Chondrocyte (in vitro differentiated cells): ENCODE data around the gene ZDHHC1. TPM values are rescaled to one million over a fixed set of nuclear protein-coding genes. Genes with fewer than 3 reads are reported as not detected.
A peak's percentile ranks its signal among the peaks of the same experiment; 100 is the strongest.
"Not testable (repeated sequence)": the region's sequence is repeated elsewhere in the genome, so short reads cannot be mapped to it uniquely, and the experiment has no call there.

Experiments used
- DNase-seq: peaks from one replicate; pipeline ENCODE4 v3.0.0; 2021; ENCODE audit warnings: mixed read lengths, low spot score
- H3K27ac Mint-ChIP-seq: one replicate; pipeline ENCODE4 v1.8.0; 2021; ENCODE audit warnings: mild to moderate bottlenecking, moderate library complexity, mixed read lengths; ENCODE audit not compliant: unreplicated experiment
- H3K27me3 Mint-ChIP-seq: 2 replicates; pipeline ENCODE4 v1.8.0; 2021; ENCODE audit warnings: low read depth, mixed read lengths
- H3K36me3 Mint-ChIP-seq: 2 replicates; pipeline ENCODE4 v1.8.0; 2021; ENCODE audit warnings: low read depth, mixed read lengths
- H3K4me1 Mint-ChIP-seq: 2 replicates; pipeline ENCODE4 v1.8.0; 2021; ENCODE audit warnings: low read depth, mild to moderate bottlenecking, mixed read lengths
- H3K4me3 Mint-ChIP-seq: one replicate; pipeline ENCODE4 v1.8.0; 2021; ENCODE audit warnings: mild to moderate bottlenecking, moderate library complexity, mixed read lengths; ENCODE audit not compliant: unreplicated experiment
- H3K9me3 Mint-ChIP-seq: 2 replicates; pipeline ENCODE4 v1.8.0; 2021; ENCODE audit warnings: low read depth, mixed read lengths
- total RNA-seq: library from RNA; stranded (reverse); gene quantifications from 3 replicates; pipeline ENCODE4 v1.2.1, GENCODE V29; 2021
- TF ChIP-seq, protein P1 (sequence below): fragments of 200-600 bp; sonication (generic); IDR thresholded peaks from 2 replicates; pipeline ENCODE4 v1.5.0; 2021; ENCODE audit warnings: antibody characterized with exemption, mild to moderate bottlenecking, moderate library complexity

The ZDHHC1 gene
- total RNA-seq, 1 donor from 2014 or later = 12.2 TPM

DNA sequence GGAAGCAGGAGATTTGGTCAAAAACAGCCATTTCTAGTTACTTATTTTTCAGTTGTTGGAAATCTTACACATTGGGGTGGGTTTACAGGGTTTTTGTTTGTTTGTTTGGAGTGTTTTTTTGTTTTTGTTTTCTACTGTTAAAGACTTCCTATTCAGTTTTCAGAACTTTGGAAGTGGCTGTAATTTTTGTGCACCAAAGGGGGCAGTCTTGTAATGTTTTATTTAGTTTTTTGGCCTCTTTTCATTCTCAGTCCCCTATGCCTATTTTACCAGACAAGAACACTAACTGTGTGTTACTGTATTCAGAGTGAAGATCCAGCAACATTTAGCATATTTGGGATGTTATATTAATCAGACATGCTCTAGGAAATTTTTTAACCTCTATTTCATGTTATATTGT, 43.6 kb downstream of the ZDHHC1 start:
- H3K27ac Mint-ChIP-seq = no peak overlapping the region

DNA sequence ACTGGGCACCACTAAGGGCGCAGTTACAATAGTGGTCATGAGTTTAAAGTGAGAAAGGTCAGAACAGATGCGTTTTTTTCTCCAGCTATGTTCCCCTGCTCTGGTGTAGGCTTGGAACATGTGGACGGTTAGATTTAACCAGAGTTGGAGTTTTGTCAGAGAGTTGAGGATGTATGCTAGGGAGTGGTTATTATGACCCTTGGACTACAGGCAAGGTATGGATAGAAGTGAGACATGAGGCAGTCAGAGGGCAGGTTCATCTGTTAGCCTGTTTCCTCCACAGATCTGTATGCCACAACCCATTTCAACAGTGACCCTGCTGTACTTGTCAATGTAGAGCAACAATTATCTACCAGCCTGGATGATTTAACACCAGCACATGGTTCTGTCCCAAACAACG, 45.6 kb downstream of the ZDHHC1 start:
- H3K9me3 Mint-ChIP-seq = no peaks in the 10 kb centered on the region
- TF ChIP-seq, protein P1, sequence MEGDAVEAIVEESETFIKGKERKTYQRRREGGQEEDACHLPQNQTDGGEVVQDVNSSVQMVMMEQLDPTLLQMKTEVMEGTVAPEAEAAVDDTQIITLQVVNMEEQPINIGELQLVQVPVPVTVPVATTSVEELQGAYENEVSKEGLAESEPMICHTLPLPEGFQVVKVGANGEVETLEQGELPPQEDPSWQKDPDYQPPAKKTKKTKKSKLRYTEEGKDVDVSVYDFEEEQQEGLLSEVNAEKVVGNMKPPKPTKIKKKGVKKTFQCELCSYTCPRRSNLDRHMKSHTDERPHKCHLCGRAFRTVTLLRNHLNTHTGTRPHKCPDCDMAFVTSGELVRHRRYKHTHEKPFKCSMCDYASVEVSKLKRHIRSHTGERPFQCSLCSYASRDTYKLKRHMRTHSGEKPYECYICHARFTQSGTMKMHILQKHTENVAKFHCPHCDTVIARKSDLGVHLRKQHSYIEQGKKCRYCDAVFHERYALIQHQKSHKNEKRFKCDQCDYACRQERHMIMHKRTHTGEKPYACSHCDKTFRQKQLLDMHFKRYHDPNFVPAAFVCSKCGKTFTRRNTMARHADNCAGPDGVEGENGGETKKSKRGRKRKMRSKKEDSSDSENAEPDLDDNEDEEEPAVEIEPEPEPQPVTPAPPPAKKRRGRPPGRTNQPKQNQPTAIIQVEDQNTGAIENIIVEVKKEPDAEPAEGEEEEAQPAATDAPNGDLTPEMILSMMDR = no peak
- no peak for DNase-seq
- no peak overlapping the region for H3K27ac Mint-ChIP-seq
- no peaks in the 10 kb centered on the region for H3K36me3 Mint-ChIP-seq
- H3K27me3 Mint-ChIP-seq = peaks cover 8% of the 10 kb centered on the region
- H3K4me1 Mint-ChIP-seq = no peaks in the 10 kb centered on the region
- no peak overlapping the region for H3K4me3 Mint-ChIP-seq

More for the DNA sequence above, 43.6 kb downstream of the ZDHHC1 start:
- H3K4me3 Mint-ChIP-seq = no peak overlapping the region
- peaks cover 11% of the 10 kb centered on the region for H3K27me3 Mint-ChIP-seq
- TF ChIP-seq, protein P1 = peak; percentile 78
- no peaks in the 10 kb centered on the region for H3K36me3 Mint-ChIP-seq
- H3K9me3 Mint-ChIP-seq = no peaks in the 10 kb centered on the region
- no peak for DNase-seq
- no peaks in the 10 kb centered on the region for H3K4me1 Mint-ChIP-seq

DNA sequence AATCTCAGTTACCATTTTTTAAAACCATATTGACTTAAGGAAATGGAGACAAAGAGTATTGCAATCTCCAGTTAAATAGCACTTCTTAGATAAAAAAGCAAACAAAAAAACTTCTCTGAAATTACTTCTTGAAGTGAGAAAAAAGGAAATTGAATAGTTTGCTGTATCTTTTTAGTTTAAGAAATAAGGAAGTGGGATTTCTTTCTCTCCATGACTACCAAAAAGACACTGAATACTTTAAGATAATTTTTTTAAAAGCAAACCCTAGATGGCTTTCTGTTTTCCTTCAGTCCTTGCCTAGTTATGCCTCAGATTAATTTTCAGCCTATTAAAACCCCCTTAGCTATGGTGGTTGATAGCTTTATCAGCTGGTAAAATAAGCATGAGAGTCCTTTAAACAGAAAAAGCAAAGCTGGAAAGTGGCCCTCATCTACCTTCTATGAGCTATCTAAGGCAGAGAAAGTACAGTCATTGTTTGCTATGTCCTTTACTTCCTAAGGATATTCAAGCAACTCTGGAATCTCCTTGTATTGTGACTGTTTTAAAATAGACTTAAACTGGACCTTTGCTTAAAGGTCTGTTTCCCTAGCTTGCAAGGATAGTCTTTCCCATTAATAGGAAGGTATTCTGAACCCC, 51.6 kb downstream of the ZDHHC1 start:
- TF ChIP-seq, protein P1 = no peak
- Mint-ChIP-seq H3K27me3 (peaks cover 26% of the 10 kb centered on the region), H3K36me3 (no peaks in the 10 kb centered on the region), H3K9me3 (no peaks in the 10 kb centered on the region), H3K4me3 (no peak overlapping the region), H3K4me1 (no peaks in the 10 kb centered on the region), H3K27ac (no peak overlapping the region)
- no peak for DNase-seq

DNA sequence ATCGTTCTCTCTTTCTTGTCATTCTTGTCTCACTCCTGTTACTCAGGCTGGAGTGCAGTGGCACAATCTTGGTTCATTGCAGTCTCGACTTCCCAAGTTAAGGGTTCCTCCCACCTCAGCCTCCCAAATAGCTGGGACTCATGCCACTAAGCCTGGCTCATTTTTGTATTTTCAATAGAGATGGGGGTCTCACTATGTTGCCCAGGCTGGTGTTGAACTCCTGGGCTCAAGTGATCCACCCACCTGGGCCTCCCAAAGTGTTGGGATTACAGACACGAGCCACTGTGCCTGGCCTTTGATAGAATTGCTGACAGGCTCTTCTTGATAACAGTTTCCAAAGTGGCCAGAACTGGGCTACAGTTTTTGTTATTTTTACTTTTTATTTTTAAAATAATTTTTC, 55.2 kb downstream of the ZDHHC1 start:
- TF ChIP-seq, protein P1 = no peak
- Mint-ChIP-seq H3K36me3 (no peaks in the 10 kb centered on the region), H3K27me3 (peaks cover 38% of the 10 kb centered on the region), H3K9me3 (no peaks in the 10 kb centered on the region), H3K4me3 (no peak overlapping the region), H3K4me1 (no peaks in the 10 kb centered on the region), H3K27ac (no peak overlapping the region)
- no peak for DNase-seq

DNA sequence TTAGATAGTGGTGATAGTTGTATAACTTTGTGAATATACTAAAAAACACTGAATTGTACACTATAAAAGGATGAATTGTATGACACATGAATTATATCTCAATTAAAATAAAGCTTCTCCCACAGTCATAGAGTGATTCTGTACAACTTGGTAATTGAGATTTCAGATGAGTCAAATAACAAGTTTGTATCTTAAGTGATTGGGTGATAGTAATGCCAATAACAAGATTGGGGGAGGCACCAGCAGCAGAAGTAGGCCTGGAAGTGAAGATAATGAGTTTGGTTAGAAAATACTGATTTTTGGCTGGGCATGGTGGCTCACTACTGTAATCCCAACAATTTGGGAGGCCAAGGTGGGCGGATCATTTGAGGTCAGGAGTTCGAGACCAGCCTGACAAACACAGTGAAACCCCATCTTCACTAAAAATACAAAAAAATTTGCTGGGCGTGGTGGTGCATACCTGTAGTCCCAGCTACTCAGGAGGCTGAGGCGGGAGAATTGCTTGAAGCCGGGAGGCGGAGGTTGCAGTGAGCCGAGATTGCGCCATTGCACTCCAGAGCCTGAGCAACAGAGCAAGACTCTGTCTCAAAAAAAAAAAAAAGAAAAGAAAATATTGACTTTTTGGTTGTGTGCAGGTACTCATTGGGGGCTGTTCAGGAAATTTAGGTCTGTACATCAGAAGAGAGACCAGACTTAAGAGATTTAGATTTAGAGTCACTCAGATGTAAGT, 56.6 kb downstream of the ZDHHC1 start:
- H3K4me3 Mint-ChIP-seq, H3K36me3 Mint-ChIP-seq, DNase-seq, H3K27ac Mint-ChIP-seq, H3K4me1 Mint-ChIP-seq, H3K9me3 Mint-ChIP-seq: not testable (repeated sequence)
- H3K27me3 Mint-ChIP-seq = peaks cover 39% of the 10 kb centered on the region
